ENCODE measurements around the gene PALD1. TPM values are rescaled to one million over a fixed set of nuclear protein-coding genes. Genes with fewer than 3 reads are reported as not detected.

Gene PALD1
- total and polyA plus RNA-seq, 12 donors: 2.0 to 16.2 (median 7.4) TPM

- H3K9me3 ChIP-seq (replicated peaks in 1 of 3): no peaks in the 10 kb centered on the region
- H3K4me3 ChIP-seq: peak overlapping the region in 1 of 4 donors; percentile 5
- peaks cover 9 to 14% of the 10 kb centered on the region in 2 donors for H3K4me1 ChIP-seq (replicated peaks in 1 of 2)
- H3K27me3 ChIP-seq: peaks cover 29% of the 10 kb centered on the region
- no peak for DNase-seq
- no peak overlapping the region for H3K27ac ChIP-seq
- TF ChIP-seq POLR2A (IDR thresholded peaks at IDR 0.05): no peak
- TF ChIP-seq CTCF (IDR thresholded peaks at IDR 0.05): no peak
- WGBS, 4 donors: 5 to 17% (median 6%) methylated on average over 9 to 69 of the region's 69 CpGs
- H3K36me3 ChIP-seq (replicated peaks in 1 of 2): no peaks in the 10 kb centered on the region
- intact Hi-C loops (cut with DNase I): no loop called here
Measured at GRCh38 chr10:70440296-70441160, 38.0 kb upstream of the PALD1 start.

- Histone ChIP-seq H3K4me1 (replicated peaks in 1 of 2) (peaks cover 9 to 14% of the 10 kb centered on the region in 2 donors), H3K9me3 (replicated peaks in 1 of 3) (no peaks in the 10 kb centered on the region), H3K27ac (no peak within 1 kb of the TSS), H3K27me3 (peaks cover 29% of the 10 kb centered on the region), H3K36me3 (replicated peaks in 1 of 2) (no peaks in the 10 kb centered on the region), H3K4me3 (peak within 1 kb of the TSS in 1 of 4 donors; percentile 5)
- 6 to 14% (median 13%) methylated on average over 32 to 60 of the region's 60 CpGs for WGBS, 4 donors
- intact Hi-C loops (cut with DNase I): no loop called here
- DNase-seq: no peak
- TF ChIP-seq POLR2A (IDR thresholded peaks at IDR 0.05): no peak
- TF ChIP-seq CTCF (IDR thresholded peaks at IDR 0.05): no peak
Measured at GRCh38 chr10:70441161-70441894, 37.2 kb upstream of the PALD1 start, which contains the start of gene NODAL. Gene NODAL, minus strand, starts transcription at chr10:70441681. Its CDS starts 14 bp downstream, at chr10:70441667.

- intact Hi-C loops (cut with DNase I): no loop called here
- H3K27ac ChIP-seq: no peak overlapping the region
Measured at GRCh38 chr10:70441895-70442309, 36.7 kb upstream of the PALD1 start.

More at GRCh38 chr10:70441895-70442309, 36.7 kb upstream of the PALD1 start:
- DNase-seq: no peak
- no peaks in the 10 kb centered on the region for H3K36me3 ChIP-seq (replicated peaks in 1 of 2)
- peaks cover 9 to 14% of the 10 kb centered on the region in 2 donors for H3K4me1 ChIP-seq (replicated peaks in 1 of 2)
- no peak overlapping the region for H3K4me3 ChIP-seq
- peaks cover 29% of the 10 kb centered on the region for H3K27me3 ChIP-seq
- TF ChIP-seq POLR2A (IDR thresholded peaks at IDR 0.05) (no peak), CTCF (IDR thresholded peaks at IDR 0.05) (no peak)
- 38 to 63% (median 47%) methylated on average over 7 to 12 of the region's 12 CpGs for WGBS, 4 donors
- H3K9me3 ChIP-seq (replicated peaks in 1 of 3): no peaks in the 10 kb centered on the region

Data from adrenal gland (tissue), 12 donors.